A204.1 (cell line): Measurements from ENCODE around the gene SMIM20.
"Not testable (repeated sequence)": the region's sequence is repeated elsewhere in the genome, so short reads cannot be mapped to it uniquely, and the experiment has no call there.

Experiments
- FAIRE-seq: peaks from 2 replicates; lab custom pipeline; 2012; peaks lifted over from hg19 to GRCh38; lab: Jason Lieb, UNC

The SMIM20 gene

DNA sequence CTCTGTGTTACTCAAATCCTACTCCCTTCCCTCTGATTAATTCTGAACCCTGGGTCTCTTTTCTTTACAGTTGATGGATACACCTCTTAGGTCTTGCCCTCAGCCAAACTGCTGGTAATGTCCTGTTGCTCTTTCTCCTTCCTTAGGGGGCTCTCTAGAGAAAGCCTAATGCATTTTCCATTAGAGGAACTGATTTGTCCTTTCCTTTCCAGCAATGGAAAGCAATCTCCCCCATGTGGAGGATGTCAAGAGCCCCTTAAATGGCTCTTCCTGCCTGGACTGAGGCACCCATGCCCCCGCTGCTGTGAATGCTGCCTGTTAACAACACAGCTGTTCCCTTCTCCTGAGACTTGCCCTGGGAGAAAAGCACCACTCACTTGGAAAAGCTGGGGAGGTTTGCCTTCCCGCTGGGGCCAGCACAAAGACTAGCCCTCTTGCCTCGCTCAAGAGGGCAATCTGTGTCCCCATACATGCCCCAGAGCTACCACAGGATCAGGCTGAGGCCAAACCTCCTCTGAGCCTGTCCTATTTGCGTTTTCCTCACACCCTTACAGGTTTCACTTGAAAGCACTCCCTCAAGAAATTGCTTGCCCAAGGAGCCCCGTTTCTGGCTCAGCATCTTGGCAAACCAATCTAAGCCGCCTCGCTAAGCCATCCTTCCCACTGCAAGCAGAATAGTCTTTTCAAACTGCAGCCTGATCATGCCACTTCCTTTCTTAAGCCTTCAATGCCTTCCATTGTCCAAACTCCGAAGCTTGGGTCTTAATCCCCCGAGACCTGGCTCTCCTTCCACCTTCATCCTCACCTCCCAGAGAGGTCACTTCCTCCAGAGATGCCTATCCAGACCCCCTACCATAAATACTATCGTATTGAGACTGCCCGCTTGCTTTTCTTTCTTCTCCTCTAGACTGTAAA lies 23.2 kb upstream of the SMIM20 start:
- FAIRE-seq = no peak

DNA sequence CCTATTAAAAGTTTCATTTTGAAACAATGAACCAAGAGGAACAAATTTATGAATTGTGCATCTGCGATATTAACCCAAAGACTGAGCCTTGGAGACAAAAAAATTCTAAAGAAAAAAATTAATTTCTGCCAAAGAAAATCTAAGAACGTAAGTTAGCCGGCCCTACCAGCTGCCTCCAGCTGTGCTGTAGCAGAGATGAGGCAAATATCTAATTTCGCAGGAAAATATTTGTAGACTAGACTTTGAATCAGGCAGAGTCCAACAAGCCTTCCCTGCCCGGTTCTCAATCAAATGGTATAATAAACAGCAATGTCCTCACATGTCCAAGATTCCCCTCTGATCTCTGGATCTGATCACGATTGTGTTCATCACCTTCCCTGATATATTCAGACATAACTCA lies 21.2 kb upstream of the SMIM20 start:
- no peak for FAIRE-seq

DNA sequence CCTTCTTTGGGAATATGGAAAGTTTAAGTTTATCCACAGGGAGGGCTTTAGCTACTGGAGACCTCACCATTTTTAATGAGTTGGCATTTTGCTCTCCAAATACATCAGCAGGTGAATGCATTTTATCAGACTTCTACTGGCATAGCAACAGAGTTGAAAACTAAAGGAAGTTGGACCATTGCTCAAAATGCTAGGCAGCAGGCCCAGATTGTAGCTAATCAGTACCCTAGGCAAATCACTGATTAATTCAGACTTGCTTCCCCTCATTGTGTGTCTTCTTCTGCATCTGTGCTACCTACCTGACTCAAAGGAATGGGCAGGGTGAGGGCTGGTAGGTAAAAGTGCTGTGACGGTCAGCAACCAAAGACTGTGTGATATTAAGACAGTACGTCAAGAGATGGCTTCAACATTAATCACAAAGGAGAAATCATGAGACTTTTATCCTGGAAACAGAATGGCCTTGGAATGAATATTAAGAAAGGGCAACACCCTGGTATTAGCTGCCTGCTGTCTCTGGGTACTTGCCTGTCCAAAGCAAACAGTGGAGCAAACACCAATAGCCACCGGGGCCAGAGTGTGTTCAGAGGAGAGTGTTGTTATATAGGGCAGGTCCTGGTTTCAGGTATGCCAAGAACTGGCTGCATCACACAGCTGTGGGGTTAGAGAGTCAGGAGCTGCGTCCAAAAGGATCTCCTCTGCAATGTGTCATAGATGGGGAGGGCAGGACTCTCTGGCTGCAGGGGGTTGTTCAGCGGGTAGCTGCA lies 17.1 kb upstream of the SMIM20 start:
- FAIRE-seq = no peak

DNA sequence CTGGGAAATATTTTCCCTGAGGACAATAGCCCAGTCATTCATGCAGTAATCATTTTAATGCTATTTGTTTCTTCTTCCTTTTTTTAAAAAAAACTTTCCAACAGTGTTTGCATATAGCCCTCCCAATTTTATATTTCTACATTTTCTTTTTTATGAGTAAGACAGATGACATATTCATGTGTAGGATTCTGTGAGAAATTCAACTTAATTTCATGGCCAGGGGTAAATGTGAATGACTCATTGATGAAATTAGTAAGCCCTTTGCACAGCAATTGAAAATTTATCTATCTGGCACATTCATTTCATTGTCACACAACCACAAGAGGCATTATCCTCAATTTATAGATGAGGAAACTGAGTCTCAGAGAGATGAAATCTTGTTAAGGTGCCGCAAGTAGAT lies 13.7 kb upstream of the SMIM20 start:
- no peak for FAIRE-seq

DNA sequence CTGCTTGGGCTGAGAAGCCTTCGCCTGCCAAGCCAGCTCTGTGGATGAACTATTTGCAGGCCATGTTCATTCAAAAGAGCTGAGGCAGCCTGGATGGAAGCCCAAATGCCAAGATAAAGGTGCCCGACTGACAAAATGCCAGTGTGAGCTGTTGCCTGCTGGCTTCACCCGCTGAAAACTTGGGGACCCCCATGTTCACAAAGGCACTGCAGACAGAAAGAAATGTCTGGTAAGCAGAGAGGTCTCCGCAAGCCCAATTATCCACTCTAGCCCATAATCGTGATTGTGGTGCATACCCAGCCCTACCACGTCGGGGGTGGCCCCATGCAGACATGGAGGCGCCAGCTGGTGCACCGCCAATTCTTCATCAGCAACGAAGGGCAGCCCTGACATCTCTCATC lies 13.0 kb upstream of the SMIM20 start:
- FAIRE-seq = no peak

DNA sequence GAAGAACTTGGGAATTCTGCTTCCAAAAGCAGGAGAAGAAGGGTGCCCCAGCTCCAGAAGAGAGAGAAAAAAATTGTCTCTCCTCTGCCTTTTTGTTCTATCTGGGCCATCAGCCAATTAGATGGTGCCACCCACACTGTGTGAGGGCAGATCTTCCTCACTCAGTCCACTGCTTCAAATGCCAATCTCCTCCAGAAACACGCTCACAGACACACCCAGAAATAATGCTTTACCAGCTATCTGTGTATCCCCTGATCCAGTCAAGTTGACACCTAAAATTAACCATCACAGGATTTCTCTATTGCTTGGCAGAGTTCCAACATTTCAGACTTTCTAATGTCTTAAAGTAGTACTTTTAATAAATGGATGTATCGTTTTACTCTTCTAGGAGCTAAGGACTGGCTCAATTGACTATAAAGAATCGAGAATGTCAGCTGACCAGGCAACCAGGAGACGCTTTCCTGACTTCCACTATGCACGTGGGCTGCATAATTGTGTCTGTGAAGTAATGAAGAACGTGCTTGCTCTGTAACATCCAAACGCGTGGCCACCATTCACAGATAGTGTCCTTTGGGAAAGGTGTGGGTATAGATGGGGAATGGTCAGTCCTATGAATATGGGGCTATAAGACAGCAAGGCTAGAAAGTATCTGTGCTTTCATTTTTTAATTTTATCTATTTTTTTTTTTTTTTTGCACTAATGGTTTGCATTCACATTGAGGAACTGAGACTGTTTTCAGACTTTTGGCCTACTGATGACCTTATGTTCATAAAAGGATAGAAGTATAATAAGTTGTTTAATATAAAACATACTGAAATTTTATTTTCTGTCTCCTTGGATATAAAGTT lies 9.9 kb upstream of the SMIM20 start:
- FAIRE-seq = no peak

DNA sequence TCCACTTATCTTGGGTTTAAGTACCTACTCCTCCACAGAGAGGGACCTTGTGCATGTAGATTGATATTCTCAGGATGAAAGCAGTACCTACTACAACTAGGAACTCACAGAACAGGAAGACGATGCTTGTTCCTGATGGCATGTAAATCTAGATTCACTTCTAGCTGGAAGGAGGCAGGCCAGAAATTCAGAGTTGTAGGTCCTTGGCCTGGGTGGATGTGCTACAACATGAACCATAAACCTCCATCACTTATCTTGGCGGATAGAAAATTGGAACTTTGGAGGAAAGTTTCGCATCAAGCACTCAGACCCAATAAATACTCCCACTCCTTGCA lies 9.3 kb upstream of the SMIM20 start:
- FAIRE-seq = no peak

DNA sequence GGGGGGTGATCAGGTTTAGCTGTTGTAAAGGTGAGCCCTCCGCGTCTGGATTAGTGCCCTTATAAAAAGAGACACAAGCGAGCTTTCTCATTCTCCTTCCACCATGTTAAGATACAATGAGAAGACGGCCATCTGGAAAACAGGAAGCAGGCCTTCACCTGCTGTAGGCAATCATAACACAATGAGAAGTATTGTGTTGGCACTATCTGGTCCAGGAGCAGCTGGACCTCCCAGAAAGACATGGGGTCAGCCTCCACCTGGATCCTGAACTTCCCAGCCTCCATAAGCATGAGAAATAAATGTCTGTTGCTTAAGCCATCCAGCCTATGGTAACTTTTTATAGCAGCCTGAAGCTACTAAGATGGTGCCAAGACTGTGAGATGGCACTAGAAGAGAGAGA lies 8.6 kb upstream of the SMIM20 start:
- FAIRE-seq = no peak

DNA sequence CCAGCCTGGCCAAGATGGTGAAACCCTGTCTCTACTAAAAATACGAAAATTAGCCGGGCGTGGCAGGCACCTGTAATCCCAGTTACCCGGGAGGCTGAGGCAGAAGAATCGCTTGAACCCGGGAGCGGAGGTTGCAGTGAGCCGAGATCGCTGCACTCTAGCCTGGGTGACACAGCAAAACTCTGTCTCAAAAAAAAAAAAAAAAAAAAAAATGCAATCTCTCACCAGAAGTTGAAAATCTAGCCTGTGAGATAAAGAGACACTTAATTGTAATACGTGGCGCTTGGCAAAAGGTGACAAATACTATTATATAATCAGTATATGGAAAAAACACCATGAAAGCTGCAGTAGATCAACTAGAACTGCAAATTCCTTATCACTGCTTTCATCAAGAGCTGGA lies 7.9 kb upstream of the SMIM20 start:
- FAIRE-seq = not testable (repeated sequence)

DNA sequence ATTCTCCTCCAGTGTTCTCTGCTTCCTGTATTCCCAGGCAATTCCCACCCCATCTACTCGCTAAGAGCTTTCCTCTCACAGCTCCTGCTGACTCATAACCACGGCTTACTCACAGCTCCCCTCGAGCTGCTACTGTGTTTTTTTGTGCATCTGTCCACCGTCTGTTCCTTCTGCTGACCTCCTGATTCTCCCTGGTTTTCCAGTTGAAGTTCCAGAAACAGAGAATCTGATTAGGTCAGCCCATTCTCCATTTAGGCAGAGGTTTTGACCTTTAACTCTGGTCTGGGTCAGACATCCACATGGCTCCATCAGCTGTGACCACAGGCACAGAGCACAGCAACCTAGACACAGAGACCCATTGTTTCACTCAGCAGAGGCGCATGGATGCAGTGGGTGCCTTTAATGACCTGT lies 5.5 kb upstream of the SMIM20 start:
- no peak for FAIRE-seq

DNA sequence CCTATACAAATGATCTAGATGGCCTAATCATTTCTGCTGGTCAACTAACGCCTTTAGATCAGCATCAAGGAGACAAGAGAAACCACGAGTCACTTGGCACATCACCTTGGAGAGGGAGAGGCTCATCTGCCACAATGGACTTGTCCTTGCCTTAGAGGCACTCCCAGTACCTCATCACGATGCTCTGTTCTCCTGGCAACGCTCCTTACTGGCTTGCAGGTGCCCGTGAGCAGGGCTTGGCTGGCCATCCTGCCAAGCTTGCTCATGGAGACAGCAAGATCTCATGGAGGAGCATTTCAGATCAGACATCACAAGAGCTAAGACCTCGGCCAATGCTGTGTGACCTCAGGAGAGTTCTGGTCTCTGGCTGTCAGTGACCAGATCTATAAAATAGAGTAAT lies 2.7 kb upstream of the SMIM20 start:
- FAIRE-seq = no peak

DNA sequence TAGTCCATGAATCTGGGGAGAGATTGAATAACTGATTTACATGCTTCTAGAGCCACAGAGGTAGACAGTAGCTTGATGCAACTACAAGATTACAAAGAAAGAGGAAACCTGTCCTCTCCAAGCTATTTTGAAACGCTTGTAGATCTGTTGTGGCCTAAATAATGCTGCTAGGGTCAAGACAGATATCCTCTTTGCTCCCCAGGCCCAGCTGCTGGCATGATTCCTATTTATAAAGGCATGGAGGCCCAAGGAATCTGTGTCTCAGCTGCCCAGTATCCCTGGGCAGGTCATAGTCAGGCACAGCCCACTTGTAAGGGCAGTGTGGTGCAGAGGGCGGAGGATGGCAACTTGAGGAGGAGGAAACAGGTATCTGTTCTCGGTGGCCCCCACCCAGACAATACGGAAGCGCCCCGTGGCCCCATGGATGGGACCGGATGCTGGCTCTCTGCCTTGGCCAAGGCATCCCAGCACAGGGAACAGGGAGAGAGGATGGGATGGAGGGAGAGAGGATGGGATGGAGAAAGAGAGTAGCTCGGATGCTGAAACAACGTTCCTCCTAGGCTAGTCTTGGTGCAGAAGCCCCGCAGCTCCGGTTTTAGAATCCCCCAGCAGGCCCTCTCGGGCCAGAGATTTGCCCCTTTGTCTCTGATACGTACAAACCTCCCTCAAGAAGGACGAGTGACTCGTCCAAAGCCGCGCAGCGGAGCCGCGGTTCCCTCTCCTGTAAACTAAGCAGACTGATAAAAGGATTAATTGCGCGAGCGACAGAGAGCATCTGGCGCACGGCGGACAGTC lies 767 bp upstream of the SMIM20 start:
- no peak for FAIRE-seq

DNA sequence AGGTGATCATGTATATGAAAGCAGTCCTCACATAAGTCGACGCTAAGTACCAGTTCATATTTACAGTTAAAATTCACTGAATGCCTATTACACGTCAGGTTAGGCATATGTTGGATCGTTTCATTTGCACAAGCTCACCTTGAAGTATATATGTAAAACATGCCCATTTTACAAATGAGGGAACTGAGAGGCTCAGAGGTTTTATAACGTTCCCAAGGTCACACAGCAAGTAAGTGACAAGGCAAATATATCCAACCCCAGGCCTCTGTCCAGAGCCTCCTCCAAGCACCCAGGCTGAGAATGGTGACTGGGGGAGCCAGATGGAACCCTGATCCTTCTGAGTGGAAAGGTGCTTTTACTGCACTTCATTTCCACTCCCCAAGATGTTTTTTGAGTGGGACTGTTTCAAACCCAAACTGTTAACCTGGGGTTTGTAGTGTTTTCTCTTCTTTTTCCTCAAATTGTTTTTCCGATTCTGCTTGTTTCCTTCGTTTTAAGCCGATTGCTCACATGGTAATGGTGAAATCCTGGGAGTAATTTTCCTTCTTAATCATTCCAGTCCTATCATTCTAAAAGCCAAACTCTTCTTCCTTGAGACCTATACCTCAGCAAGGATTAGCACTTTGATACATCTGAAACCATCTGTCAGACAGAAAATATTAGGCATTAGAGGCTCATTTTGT lies 791 bp downstream of the SMIM20 start:
- no peak for FAIRE-seq

DNA sequence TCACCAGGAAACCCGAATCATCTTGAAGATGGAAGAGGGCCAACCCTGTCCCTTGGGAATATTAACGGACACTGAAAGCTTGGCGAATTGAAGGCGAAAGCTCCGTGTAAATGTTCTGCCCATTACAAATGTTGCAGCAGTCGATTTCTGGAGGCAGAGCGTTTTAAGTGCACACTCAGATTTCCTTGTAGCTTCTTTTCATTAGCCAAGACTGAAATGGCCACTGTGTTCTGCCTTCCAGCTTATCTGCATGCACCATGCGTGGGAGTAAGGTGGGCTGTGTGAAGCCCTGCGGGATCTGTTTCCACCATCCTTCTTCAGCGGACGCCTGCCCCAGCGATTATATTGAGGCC lies 1.3 kb downstream of the SMIM20 start:
- no peak for FAIRE-seq

DNA sequence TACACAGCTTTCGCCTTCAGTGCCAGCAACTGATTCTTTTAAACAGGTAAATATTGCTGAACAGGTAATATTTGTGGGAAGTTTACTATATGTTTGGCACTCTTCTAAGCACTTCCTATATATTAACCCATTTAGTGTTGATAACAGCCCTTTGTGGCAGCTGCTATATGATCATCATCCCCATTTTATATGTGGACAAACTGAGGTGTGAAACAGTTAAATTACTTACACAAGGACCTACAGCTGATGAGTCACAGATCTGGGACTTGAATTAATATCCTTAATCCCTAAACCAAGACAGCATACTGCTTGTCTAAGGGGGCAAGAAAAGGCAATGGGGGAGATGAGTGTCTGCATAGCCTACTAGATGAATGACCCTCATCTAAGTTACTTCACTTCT lies 2.9 kb downstream of the SMIM20 start:
- no peak for FAIRE-seq

DNA sequence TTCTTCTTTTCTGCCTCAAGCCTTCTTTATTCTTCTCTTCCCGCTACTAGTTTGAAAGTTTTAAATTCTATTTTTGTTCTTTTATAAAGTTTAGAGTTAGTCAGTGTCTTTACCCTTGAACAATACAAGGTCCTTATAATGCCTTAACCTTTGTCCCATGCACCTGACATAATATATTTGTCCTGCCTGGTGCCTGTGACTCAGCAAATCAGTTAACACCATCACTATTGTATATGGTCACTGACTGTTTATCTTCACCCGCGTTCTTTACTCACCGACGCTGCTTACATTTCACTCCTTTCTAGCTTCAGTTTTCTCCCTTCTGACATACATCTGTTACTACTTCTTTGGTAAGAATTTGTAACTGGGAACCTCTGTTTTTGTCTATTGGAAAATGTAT lies 5.7 kb downstream of the SMIM20 start:
- FAIRE-seq = no peak

DNA sequence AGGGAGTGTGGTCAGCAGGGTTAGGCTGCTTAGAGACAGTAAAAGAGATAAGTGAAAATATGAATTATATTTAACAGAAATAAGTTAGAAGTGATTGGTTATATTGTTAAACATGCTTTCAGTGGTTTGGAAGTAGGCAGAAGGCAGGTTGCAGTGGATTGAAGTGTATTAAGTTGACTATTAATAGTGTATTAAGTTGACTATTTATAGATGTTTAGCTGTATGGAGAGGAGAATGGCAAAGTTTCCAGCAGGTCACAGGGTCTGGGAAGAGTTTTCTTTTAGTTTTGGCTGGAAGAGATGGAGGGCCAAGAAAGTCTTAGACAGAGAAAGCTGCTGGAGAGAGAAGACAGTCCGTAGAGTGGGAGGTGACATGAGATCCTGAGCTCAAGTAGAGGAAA lies 7.9 kb downstream of the SMIM20 start:
- no peak for FAIRE-seq

DNA sequence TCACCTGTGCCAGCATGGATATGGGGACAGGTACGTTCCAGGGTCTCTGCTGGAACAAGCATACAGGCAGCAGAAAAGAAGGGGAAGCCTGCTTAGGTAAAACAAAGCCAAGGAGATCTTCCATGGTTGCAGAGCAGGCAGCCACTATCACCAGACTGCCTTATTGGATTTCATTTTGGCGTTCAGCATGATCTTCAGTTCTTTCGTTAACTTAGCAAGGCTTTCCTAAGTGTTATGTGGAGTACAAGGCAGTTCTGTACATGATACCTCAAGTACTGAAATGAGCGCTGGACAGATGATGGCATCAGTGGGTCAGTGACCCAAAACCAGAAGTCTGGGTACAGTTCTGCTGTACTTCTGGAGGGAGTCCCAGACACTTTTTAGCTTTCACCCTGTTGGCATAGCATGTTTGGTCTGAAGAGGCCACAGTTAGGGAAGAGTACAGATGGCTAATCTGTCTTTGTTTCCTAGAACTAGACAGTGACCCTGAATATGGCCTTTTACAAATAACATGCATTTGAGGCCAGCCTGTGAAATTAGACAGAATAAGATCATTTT lies 8.9 kb downstream of the SMIM20 start:
- no peak for FAIRE-seq

DNA sequence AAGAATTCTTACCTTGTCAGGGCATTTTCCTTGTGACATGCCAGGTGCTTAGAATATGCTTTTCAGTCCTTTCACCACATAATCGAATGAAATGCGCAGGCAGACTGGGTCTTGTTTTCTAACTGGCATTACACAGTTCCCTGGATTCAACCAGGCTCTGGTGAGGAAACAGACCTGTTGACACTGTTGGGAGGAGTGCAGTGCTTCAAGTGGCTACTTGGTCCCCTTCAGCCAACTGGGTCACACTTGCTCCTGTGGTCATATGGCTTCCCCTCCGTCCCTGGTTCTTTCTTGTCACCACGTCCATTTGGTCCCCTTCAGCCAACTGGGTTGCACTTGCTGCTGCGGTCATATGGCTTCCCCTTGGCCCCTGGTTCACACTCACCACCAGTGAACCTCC lies 9.7 kb downstream of the SMIM20 start:
- no peak for FAIRE-seq

DNA sequence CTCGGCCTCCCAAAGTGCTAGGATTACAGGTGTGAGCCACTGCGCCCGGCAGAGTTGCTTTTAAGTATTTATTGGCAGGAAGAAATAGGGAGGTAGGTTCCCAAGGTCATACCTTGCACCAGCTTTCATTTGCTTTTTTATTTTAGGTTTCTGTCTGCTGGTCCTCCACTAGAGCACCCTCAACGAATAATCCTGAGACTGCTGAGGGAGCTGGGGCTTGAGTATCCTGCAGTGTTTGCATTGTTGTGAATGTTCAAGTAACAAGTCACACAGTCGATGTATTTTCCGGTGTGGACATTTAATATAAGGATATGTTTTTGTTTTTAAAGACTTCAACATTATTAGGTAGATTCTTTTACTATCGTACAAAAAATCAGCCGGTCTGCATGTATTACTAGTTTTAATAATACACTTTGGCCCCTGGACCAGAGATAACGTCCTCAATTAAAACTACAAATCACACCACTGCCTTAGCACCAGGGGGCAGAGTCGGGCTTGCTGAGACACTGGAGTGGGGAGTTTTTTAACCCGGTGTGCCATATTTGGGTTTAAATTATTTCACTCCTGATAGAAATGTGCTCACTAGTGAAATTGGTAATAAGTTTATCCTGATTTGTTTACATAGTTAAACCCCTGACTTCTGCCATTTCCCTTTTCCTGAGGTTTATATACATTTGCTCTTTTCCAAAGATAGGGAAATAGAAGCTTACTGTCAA lies 11.6 kb downstream of the SMIM20 start:
- no peak for FAIRE-seq

DNA sequence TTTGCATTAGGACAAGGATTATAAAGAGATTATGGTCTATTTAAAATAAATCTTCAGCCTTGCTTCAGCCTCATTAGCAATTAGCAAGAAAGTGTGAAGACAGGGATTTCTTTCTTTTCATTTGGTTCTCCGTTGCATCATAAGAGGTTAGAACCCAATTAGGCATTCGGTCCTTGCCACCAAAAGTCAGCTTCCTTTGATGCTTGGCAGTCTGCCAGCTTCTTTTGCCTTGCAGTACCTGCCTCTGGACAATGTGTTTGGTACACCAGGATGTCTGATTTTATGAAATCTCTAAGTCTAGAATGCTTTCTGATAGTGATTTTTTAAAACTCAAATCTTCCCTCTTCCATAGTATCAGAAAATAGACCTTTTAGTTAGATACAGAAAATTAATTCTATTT lies 12.4 kb downstream of the SMIM20 start:
- no peak for FAIRE-seq
